GM10847 (cell line): ENCODE data around the gene ISOC2.
A peak's percentile ranks its signal among the peaks of the same experiment; 100 is the strongest.

Experiments
- POLR2A ChIP-seq: IDR thresholded peaks from 2 replicates; pipeline ENCODE4 v1.6.1; 2011; ENCODE audit not compliant: insufficient read length; ENCODE audit errors: extremely low read depth

Gene ISOC2

DNA sequence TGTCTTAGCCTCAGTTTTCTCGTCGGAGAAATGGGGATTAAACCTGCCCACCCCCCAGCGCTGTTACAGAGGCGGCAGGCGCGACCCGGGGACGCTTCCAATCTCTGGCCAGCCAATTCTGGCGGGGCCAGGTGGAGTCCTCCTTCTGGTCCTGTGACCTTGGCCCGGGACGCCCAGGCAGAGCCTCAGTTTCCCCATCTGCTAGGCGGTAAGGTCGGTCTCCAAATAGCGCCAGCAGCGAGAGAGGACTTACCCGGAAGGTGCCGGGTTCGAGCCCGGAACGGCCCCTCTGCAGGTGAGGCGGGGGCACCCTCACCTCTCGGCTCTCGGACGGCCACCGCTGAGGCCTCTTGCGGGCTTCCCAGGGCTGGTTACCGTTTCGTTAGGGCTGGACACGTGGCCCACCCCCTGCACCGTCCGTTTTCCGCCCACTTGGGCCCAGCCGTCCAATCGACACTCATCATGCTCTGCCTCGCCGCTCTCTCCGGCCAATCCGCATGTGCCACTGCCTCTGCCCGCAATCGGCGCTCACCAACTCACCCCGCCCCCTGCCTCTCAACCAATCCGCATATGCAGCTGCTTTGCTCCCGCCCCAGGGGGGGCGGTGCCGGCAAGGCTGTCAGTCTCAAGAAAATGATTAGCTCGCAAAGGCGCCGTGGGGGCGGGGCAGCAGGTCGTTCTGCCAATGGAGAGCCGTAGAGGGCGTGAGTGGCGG lies at the start of gene ISOC2:
ISOC2 (minus strand) TSS at position 384 of the 715 bp plus-strand sequence. CDS start 5,156 bp downstream, outside the sequence.
- peak; percentile 71 for TF ChIP-seq POLR2A

- TF ChIP-seq POLR2A, result no peak
These were observed 46.7 kb upstream of the ISOC2 start for GRCh38 chr19:55508120-55508519.

DNA sequence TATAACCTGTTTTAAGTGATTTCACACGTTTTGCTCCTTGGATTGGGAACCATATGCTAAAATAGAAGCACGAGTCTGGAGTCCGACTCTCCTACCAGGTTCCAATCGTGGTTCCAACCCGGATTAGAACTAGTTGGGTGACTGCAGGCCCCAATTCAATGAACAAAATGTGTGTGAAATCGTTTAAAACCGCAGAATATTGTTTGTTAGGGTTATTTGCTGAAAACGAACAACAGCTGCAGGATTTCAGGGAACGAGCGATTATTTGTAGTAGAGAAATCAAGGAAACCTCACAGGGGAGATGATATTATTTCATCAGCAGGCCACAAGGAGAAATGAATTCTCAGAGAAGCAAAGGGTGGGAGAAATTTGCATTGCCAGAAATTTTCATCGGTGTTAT lies 43.5 kb upstream of the ISOC2 start:
- TF ChIP-seq POLR2A, result no peak

DNA sequence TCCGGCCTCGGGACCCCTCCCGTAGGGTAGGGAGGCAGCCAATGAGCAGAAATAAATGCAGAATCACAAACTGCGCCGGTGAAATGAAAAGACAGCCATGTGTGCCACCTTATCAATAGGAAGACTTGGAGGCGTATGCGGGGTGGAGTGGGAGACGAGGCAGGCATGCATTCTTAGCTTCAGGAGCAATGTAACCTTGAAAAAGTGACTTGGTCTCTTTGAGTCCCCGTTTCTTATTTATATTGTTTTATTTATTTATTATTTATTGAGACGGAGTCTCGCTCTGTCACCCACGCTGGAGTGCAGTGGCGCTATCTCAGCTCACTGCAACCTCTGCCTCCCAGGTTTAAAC lies 42.8 kb upstream of the ISOC2 start:
- TF ChIP-seq POLR2A, result no peak

- TF ChIP-seq POLR2A, result no peak
These were observed 42.2 kb upstream of the ISOC2 start for GRCh38 chr19:55503502-55504251.

DNA sequence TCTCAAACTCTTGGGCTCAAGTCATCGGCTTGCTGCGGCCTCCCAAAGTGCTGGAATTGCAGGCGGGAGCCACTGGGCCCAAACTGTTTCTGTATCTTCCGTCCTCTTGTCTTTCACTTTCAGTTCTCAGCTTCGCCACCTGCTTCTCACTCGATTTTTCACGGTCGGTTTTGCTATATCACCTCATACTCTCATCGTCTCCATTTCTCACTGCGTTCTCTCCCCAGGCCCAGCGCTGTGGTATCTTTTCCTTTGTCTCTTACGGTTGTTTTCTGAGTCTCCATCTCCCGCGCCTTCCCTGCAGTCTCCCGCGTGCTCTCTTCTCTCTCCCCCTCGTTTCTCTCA lies 41.7 kb upstream of the ISOC2 start:
- no peak for TF ChIP-seq POLR2A

GRCh38 chr19:55502197-55502952 lies 40.9 kb upstream of the ISOC2 start:
- TF ChIP-seq POLR2A, result no peak

GRCh38 chr19:55500368-55500952 lies 39.0 kb upstream of the ISOC2 start:
- no peak for TF ChIP-seq POLR2A

GRCh38 chr19:55498246-55498840 lies 36.9 kb upstream of the ISOC2 start:
- no peak for TF ChIP-seq POLR2A

GRCh38 chr19:55497763-55498162 lies 36.3 kb upstream of the ISOC2 start:
- no peak for TF ChIP-seq POLR2A

DNA sequence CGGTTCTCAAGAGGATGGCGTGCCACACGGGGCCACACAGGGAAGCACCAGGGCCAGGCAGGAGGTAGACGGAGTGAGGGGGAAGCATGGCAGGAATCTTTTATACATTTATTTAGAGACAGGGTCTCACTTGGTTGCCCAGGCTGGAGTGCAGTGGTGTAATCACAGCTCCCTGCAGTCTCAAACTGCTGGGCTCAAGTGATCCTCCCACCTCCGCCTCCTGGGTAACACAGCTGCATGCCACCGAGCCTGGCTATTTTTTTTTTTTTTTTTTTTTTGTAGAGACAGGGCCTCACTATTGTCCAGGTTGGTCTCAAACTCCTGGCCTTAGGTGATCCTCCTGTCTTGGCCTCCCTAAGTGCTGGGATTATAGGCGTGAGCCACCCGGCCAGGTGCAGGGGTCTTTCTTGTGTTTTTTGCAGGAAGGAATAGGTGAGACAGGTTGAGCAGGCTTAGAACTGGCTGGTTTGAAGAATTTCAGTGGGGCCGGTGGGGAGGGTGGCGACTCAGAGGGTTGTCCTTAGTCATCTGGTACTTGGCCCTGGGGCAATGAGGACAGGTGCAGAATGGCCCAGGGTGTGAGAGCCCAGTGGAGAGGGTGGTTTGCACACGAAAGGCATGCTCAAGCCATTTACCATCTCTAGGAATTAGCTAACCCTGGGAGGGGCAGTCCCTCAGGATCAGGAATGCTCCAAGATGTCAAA lies 34.4 kb upstream of the ISOC2 start:
- TF ChIP-seq POLR2A, result no peak

DNA sequence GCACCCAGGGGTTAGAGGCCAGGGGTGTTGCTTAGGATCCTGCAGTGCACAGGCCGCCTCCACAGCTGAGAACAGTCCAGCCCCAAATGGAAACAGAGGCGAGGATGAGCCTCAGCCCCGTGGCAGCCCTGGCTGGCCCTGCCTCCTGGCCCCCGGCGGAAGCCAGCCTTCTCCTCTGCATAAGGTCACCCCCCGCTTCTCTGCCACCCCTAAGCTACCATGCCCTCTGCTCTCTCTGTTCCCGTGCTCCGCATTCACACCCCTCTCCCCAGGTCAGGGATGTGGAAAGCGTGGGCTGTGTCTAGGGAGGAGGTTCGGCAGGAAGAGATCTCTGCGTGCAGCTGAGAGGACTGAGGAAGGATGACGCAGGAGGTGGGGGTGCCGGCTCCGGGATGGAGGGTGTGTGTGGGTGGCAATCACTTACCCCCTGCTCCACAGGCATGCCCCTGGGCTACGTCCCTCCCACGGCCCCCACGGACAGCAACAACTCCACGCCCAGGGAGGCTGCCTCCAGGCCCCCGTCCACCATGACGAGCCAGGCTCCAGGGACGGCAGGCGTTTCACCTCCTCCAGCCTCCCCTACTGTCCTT lies 32.8 kb upstream of the ISOC2 start:
- no peak for TF ChIP-seq POLR2A

DNA sequence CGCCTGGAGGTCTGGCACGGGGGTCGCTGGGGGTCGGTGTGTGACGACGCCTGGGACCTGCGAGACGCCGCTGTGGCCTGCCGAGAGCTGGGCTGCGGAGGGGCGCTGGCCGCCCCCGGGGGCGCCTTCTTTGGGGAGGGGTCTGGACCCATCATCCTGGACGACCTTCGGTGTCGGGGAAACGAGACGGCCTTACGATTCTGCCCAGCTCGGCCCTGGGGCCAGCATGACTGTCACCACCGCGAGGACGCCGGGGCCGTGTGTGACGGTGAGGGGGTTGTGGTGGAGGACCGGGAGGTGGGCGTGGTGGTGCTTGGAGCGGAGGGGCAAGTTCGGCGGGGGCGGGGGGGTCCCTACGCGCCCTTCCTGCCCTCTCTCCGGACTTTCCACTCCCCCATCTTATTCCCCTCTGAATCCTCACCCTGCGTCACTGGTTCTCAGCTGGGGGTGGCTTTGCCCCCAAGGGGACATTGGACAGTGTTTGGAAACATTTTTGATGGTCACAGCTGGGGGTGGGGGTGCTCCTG lies 32.3 kb upstream of the ISOC2 start:
- no peak for TF ChIP-seq POLR2A

- no peak for TF ChIP-seq POLR2A
These were observed 31.7 kb upstream of the ISOC2 start for GRCh38 chr19:55493052-55493644.

- no peak for TF ChIP-seq POLR2A
These were observed 31.0 kb upstream of the ISOC2 start for GRCh38 chr19:55492362-55492944.
